Thoracic aorta (tissue), 2 donors: ENCODE data around the gene ENOX2. TPM values are rescaled to one million over a fixed set of nuclear protein-coding genes. Genes with fewer than 3 reads are reported as not detected.
"Not testable (repeated sequence)": the region's sequence is repeated elsewhere in the genome, so short reads cannot be mapped to it uniquely, and the experiment has no call there.

ENCODE experiments used
- ATAC-seq: fragments of 150-250 bp; one replicate; pipeline ENCODE4 v1.8.0; 2017; ENCODE audit warnings: low read depth; ENCODE audit not compliant: insufficient number of reproducible peaks, low FRiP score
- DNase-seq: peaks from one replicate; pipeline ENCODE4 v3.0.0-alpha.2; 2020; ENCODE audit warnings: low spot score
- H3K27ac ChIP-seq, 2 donors: fragments of 200-600 bp; sonication (generic); 1 replicate in 1 of 2; 2 replicates in 1 of 2; pipeline ENCODE4 v1.5.1; 2016; ENCODE audit warnings: mild to moderate bottlenecking in 2 of 2, moderate library complexity in 2 of 2
- H3K27me3 ChIP-seq: fragments of 200-600 bp; sonication (generic); replicated peaks from 2 replicates; pipeline ENCODE4 v1.6.0; 2016; ENCODE audit warnings: mild to moderate bottlenecking; ENCODE audit not compliant: insufficient read depth
- H3K36me3 ChIP-seq: fragments of 200-600 bp; sonication (generic); one replicate; pipeline ENCODE4 v1.5.1; 2016
- H3K4me1 ChIP-seq, 2 donors: fragments of 200-600 bp; sonication (generic); 1 replicate in 1 of 2; 2 replicates in 1 of 2; pipeline versions ENCODE4 v1.5.1 to v1.6.0; 2016; ENCODE audit warnings: low read depth in 2 of 2, mild to moderate bottlenecking in 1 of 2; ENCODE audit not compliant: control insufficient read depth in 1 of 2
- H3K4me3 ChIP-seq: fragments of 200-600 bp; sonication (generic); 2 replicates; pipeline ENCODE4 v1.5.1; 2016; ENCODE audit warnings: mild to moderate bottlenecking
- H3K9me3 ChIP-seq: fragments of 200-600 bp; sonication (generic); 2 replicates; pipeline ENCODE4 v1.5.1; 2016
- CTCF ChIP-seq: fragments of 200-600 bp; sonication (generic); IDR thresholded peaks from one replicate; pipeline ENCODE4 v1.5.1; 2019; ENCODE audit warnings: antibody characterized with exemption
- total RNA-seq, 2 donors: library from RNA; depleted of rRNA; stranded (reverse); fragments of >200 nt; gene quantifications; one replicate each; pipeline versions ENCODE4 v1.1.0 to v1.2.3, GENCODE V29; 2016

Gene ENOX2
- total RNA-seq, 2 donors from 2014 or later = 17.9 to 28.7 TPM

DNA sequence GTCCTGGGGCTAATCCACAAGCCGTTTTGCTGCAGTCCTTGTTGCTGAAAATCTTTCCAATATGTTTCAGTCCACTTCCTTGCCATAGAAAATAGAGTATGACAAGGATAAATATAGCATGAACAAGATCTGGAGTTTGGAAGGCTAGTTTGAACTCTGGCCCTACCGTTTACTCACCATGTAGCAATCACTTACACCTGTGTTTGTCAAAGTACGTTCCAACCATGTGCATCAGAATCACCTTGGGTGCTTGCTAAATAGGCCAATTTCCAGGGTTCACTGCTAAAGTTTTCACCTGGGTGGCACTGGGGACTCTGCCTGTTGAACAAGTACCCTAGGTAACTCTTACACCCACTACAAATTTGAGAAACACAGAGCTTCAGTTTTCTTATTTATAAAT is 188.9 kb downstream of the ENOX2 start:
- no peak for ATAC-seq
- no peak for TF ChIP-seq CTCF
- H3K9me3 ChIP-seq = no peaks in the 10 kb centered on the region

GRCh38 chrX:130709178-130709577 is 193.8 kb downstream of the ENOX2 start:
- ATAC-seq, H3K27ac ChIP-seq: not testable (repeated sequence)

More for the DNA sequence above, 188.9 kb downstream of the ENOX2 start:
- no peaks in the 10 kb centered on the region for H3K36me3 ChIP-seq
- no peak overlapping the region for H3K4me3 ChIP-seq
- peak overlapping the region in 1 of 2 donors; percentile 5 for H3K27ac ChIP-seq
- H3K27me3 ChIP-seq = no peaks in the 10 kb centered on the region
- no peak for DNase-seq
- H3K4me1 ChIP-seq = peaks cover 0 to 11% of the 10 kb centered on the region in 2 donors

GRCh38 chrX:130705591-130705990 is 197.4 kb downstream of the ENOX2 start:
- ATAC-seq = no peak
- Histone ChIP-seq H3K4me3 (no peak overlapping the region), H3K36me3 (no peaks in the 10 kb centered on the region), H3K9me3 (no peaks in the 10 kb centered on the region), H3K27me3 (no peaks in the 10 kb centered on the region), H3K4me1 (peaks cover 7 to 22% of the 10 kb centered on the region in 2 donors), H3K27ac (peak overlapping the region in 1 of 2 donors; percentile 77)
- no peak for DNase-seq
- TF ChIP-seq CTCF = no peak

More at GRCh38 chrX:130709178-130709577, 193.8 kb downstream of the ENOX2 start:
- not testable (repeated sequence) for DNase-seq, H3K9me3 ChIP-seq, H3K36me3 ChIP-seq, H3K27me3 ChIP-seq, H3K4me3 ChIP-seq
- peaks cover 0 to 19% of the 10 kb centered on the region in 2 donors for H3K4me1 ChIP-seq

- no peaks in the 10 kb centered on the region for H3K36me3 ChIP-seq
- peak; percentile 69 for ATAC-seq
- no peaks in the 10 kb centered on the region for H3K27me3 ChIP-seq
- H3K4me3 ChIP-seq = no peak overlapping the region
- no peak for DNase-seq
- peak overlapping the region; percentile 53 to 77 for H3K27ac ChIP-seq
- H3K4me1 ChIP-seq = peaks cover 7 to 22% of the 10 kb centered on the region in 2 donors
- no peak for TF ChIP-seq CTCF
- no peaks in the 10 kb centered on the region for H3K9me3 ChIP-seq
These were observed 198.7 kb downstream of the ENOX2 start for GRCh38 chrX:130704053-130705038.

GRCh38 chrX:130702867-130703707 is 199.9 kb downstream of the ENOX2 start:
- Histone ChIP-seq H3K27me3 (no peaks in the 10 kb centered on the region), H3K27ac (peak overlapping the region; percentile 53 to 77), H3K36me3 (no peaks in the 10 kb centered on the region), H3K4me1 (peaks cover 7 to 22% of the 10 kb centered on the region in 2 donors), H3K4me3 (no peak overlapping the region), H3K9me3 (no peaks in the 10 kb centered on the region)
- DNase-seq (no peak), ATAC-seq (no peak)
- TF ChIP-seq CTCF = no peak
